NCI-H524 treated with DMSO at 0.1 percent for 48 hours (cell line): ENCODE results near the gene ANKRD23.
"Not testable (repeated sequence)": the region's sequence is repeated elsewhere in the genome, so short reads cannot be mapped to it uniquely, and the experiment has no call there.

Experiments used
- DNase-seq: peaks from one replicate; lab custom pipeline; 2025; lab: John Stamatoyannopoulos, UW

Gene ANKRD23

DNA sequence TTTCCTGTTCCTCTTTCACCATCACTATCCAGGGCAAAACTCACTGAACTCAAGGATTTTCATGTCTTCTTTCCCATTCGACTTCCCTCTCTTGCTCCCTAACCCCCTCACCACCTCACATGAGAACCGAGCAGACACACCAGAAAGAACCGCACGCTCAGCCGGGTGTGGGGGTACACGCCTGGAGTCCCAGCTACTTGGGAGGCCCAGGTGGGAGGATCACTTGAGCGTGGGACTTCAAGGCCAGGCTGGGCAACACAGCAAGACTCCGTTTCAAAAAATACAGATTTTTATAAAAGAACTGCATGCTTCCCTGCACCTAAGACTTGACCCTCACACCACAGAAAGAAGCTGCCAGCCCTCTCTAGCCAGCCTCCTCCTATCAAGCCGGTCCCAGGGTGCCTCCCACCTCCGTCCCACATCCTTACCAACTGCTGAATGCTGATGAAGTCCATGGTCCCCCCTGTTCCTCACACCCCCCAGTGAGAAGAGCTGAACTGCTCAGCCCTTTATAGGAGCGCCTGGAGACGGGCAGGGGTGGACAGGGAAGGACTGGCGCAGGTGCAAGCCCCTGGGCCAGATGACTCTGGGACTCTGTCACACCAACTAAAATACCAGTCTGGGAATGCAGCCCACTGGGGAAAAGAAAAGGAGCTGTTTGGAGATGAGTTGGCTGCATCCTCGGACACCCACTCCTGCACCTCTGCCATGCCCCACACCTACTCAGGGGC lies at the start of gene ANKRD23:
Gene ANKRD23, minus strand, starts transcription at position 484 of the 731 bp plus-strand sequence. Its CDS starts 29 bp downstream, at position 455.
- no peak for DNase-seq

DNA sequence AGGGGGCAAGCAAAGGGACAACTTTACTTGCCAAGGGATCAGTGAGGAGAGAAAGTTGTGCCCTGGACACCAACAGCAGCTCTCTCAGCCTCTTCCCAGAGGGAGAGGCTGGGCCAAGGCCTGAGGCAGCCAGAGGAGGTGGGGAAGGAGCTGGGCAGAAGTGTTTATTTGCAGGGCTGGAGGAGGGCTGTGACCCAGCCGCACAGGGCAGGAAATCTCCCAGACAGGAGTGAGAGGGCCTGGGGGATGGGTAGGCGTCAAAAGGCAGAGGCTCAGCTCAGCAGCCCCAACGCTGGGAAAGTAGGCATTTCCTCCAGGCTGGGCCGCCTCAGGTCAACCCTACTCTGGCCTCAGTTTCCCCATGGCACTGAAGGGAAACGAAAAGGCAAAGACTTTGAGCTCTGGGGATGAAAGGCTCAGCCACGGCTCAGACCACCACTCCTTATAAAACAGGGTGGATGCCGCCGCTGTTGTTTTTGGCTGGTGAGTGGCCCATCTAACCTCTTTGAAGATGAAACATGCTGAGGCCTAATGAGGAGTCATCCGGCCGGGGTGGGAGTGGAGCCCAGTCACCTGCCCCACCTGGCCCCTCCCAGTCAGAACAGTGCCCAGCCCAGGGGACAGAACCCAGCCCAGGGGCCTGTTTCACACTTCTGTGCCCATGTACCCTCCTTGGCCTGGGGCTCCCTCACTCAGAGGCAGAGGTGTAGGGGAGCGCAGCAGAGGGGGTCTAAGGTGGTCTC lies 47.9 kb upstream of the ANKRD23 start:
- no peak for DNase-seq

DNA sequence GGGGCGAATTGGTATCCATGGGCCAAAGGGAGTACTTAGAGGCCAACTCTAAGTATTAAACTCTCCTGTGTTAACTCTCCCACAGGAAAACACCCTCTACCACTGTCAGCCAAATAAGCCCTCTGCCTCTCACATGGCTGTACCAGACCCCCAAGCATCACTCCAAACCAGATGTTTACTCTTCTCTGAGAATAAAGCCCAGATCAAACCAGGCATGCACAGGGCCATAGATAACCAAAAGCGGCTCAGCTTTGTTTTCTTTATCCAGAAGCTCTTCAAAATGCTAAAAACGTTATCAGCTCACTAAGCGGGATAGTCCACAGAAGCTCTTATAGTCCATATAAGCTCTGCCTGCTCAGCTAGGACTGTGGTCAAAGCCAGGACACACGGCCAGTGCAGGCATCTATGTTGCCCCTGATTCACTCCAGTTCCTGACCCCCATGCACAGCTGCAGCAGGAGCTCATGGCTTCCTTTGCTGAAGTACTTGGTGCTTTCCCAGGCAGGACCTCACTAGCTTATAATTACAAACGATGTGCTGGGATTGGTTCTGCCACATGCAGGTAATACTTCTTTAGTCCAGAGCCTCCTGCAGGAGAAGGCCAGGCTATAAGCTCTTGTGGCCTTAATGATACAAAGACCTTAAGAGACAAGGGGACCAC lies 47.0 kb upstream of the ANKRD23 start:
- no peak for DNase-seq

DNA sequence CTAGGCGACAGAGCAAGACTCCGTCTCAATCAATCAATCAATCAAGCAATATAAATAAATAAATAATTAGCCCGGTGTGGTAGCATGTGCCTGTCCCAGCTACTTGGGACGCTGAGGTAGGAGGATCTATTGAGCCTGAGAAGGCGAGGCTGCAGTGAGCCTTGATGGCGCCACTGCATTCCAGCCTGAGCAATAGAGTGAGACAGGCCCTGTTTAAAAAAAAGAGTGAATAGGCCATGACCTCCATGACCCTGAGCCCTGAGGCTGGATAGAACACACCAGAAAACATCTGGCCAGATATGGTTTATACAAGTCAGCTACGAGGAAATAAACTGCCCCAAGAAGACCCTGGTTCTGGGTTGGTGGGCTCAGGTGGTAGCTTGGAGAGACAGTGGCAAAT lies 46.4 kb upstream of the ANKRD23 start:
- no peak for DNase-seq

DNA sequence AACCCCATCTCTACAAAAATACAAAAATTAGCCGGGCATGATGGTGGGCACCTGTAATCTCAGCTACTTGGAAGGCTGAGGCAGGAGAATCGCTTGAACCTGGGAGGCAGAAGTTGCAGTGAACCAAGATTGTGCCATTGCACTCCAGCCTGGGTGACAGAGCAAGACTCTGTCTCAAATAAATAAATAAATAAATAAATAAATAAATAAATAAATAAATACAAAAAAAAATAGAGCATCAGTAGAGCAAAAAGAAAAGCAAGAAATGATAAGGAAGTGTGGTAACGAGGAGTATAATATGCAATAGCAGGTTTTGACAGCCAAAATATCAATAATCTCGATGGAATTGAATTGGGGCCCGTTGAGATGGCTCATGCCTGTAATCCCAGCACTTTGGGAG lies 45.7 kb upstream of the ANKRD23 start:
- not testable (repeated sequence) for DNase-seq

DNA sequence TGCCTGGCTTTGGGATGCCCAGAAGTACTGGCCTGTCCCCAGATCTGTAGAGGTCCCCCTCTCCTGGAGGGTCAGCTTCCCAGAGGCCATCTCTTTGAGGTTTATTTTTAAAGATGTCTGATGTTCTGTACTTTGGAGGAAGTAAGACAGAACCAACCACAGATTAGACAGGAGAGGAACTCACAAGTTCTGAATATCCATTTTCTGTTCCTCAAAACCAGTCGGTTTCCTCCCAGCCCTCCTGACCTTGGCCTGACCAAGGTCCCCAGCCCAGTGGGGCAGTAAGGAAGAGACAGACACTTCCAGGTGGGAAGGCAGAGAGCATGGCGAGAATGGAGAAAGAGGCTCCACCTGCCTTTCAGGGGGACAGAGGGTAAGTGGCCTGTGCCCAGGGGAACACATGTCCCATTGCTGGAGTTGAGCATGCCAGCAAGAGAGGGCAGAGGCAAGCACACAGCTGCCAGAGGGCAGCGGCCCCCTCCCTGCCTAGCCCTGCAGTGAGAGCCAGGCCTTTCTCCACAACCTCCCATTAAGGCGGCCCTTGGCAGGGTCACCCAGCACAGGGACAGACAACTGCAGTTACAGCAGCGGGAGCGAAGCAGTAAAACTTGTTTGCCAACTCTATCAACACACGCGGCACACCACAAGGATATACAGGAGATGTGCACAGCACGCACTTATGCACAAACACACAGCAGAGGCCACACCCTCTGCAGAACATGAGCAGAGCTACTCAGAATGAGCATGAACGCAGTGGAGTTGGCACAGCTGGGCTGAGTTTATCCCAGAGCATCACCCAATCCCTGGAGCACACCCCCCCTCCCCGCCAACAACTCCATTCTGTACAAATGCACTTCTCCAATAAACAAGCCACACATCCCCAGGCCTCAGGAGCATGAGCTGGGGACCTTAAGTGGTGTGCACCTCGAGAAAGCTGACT lies 44.5 kb upstream of the ANKRD23 start:
- no peak for DNase-seq

DNA sequence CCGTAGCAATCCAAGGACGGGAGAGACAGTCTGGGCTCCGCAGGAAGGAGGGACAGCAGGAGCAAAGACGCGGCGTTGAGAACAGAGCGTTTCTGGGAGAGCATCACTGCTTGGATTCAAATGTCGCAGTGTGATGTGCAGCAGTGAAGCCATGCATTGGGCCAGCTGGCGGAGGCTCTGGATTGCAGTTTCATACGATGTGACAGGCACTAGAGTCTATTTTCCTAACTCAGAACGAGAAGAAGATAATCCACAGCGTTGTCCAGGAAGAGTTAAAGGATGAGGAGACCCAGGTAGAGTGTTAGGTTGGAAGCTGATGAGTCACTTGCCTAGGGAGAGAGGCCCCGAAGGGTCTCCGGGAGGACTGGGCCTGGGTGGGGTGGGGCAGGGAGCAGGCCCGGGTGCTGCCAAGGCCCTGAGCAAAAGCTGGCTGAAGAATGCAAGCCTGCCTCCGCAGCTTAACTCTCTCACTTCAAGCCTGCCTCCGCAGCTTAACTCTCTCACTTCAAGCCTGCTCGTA lies 43.7 kb upstream of the ANKRD23 start:
- no peak for DNase-seq

DNA sequence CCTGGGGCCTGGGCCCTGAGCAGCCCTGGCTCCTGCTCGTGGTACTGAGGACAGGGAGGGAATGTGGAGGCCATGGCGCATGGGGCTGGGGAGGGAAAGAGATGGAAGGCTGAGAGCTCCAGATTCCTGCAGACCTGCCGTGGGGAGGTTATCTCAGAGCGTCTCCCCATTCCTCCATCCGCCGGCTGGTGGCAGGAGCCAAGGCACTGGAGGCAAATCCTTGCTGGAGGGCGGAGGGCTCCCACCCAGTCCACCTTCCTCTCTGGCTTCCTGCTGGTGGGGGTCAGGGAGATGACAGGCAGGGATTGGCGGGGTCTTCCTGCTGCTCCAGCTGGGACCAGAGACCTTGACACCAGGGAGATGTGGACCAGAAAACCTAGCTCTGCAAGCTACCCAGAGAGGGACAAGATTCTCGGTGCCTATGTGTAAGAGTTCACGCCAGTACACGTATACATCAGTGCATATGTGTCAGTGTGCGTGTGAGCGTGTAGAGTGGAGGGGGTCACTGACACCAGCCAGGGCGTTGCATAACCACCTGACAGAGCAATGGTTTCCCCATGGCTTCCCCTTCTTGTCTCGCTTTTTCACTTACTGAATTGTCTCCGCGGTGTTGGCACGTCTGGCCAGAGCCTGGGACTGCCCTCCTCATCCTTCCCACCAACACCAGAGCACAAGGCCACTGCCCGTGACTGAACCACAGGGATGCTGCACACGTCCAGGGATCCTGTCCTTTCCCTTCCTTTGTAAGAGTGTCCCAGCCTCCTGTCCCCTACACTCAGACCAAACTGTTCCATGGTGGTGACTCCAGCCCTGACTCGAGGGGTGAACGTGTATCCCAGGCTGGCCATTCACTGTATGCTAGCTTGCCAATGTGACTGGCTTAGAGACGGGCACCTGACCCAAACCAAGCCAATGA lies 41.9 kb upstream of the ANKRD23 start:
- DNase-seq: no peak

DNA sequence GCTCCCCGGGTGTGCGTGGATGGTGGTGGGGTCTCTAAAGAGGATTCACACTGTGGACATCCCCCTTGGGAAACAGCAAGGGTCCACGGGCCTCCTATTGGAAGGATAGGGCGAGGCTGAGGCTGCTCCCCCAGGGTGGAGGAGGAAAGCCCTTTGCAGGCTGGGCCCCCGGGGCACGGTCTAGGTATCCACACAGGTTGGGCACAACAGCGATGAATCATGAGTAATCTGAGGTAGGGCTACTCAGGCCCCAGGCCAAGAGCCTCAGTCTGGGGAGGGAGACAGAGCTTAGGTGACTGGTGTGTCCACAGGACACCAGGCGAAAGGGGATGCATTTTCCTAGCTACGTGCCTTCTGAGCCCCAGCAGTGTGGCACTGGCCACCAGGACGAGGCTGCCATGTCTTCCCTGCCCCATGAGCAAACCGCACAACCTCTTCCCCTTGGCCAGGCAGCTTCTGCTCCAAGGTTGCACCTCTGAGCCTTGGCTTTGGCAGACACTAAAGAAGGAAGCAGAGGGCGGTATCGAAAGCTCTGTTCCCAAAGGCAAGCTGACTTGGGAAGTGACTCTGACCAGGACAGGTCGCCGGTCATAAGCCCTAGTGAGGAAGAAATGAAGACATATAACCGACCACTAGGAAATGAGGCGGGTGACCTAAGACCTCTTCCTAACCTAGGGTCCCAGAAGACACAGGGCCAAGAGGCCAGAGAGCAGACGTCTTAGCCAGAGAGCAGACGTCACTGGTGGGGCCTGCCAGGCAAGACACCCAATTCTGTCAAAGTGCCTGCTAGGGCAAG lies 40.7 kb upstream of the ANKRD23 start:
- DNase-seq: no peak

DNA sequence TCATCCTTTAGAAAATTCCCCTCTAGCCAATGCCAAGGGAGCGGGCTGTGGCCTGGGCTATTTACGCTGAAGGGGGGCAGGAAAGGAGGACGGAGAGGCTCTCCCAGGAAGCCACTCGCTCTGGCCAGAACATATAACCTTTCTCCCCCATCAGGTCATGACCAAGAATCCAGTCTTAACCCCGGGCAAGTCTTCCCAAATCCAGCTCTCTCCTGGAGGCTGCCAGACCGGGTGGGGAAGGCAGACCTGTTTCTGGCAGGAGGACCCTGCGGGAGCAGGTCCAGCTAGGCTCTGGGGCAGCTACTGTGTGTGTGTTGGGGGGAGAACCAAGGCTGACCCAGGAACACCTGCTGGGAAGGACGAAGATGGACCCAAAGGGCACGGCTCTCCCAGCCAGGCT lies 39.5 kb upstream of the ANKRD23 start:
- DNase-seq: no peak

DNA sequence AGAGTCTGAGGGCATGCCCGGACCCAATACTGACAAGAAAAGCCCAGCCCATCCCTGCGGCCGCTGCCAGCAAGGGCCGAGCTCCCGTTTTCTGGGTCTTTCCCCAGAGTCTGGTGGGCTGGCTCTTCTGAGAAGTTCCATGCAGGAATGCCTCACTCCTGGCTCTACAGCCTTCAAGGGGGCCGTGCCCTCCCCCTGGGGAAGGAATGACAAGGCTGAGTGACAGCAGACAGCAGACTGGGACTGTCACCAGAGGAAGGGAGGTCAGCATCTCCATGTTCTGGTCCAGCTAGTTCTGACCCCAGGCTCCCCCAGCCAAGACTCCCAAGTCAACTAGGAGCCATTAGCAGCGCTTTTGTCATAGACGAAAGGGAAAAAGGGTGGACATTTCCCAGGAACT lies 39.1 kb upstream of the ANKRD23 start:
- DNase-seq: no peak

DNA sequence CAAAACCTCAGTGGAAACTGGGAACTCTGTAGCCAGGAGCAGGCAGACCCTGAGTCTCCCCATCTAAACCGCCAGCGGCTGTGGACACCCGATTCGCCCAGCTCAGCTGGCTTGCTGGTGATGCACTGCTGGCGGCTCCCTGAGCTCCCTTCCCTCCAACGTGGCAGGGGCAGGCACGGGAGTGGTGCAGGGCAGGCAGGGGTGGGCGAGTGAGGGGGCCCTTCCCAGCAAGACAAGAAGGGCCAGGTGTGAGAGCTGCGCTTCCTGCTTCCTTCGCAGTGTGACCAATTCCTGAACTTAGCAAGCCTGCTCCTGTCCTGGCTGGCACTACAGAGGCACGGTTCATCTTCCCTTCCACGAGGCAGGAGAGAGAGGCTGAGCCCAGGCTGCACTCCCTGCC lies 38.4 kb upstream of the ANKRD23 start:
- DNase-seq: no peak

DNA sequence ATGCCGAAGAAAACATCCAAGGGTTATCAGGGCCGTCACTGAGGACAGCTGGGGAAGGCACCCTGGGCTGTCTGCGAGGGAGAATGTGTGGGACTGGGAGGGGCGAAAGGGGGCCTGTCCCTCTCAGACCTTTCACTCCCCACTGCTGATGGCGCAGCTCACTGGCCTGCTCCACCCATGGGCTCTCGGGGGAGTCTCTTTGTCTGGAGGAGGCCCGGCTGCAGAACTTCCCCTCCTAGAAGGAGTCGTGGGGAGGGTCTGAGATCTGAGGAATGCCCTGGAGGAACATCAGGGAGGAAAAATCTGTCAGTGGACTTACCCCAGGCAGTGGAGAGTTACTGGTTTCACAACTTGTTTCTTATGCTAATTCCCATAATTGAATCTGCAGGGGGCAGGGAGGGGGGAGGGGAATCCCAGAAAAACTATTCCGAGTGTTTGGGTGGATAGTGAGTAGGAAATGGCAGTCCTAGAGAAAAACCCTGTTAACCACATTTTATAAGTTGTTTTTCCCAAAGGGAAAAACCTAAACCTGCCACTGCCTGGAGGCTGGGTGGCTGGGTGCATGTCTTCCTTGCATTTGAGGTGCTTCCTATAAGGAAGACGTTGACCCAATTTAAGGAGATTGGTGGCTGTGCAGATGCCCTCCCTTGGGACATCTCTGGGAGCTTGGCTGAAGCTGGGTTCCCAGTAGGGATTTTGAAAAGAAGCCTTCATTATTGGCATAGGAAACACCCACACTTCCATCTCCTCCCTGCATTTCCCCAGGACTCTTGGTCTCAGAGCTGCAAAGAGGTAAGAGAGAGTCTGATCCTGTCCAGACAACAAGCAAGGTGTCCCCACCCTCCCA lies 37.8 kb upstream of the ANKRD23 start:
- DNase-seq: no peak

DNA sequence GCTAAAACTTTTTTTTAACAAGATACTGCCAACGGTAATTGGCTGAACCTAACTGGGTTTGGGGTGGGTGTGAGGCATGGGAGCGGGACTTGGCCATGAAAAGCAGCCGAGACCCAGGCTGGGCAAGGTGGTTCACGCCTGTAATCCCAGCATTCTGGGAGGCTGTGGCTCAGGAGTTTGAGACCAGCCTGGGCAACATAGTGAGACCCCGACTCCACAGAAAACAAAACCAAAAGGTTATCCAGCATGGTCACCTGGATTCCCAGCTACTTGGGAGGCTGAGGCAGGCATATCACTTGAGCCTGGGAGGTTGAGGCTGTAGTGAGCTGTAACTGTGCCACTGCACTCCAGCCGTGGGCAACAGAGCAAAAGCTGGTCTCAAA lies 37.1 kb upstream of the ANKRD23 start:
- no peak for DNase-seq

DNA sequence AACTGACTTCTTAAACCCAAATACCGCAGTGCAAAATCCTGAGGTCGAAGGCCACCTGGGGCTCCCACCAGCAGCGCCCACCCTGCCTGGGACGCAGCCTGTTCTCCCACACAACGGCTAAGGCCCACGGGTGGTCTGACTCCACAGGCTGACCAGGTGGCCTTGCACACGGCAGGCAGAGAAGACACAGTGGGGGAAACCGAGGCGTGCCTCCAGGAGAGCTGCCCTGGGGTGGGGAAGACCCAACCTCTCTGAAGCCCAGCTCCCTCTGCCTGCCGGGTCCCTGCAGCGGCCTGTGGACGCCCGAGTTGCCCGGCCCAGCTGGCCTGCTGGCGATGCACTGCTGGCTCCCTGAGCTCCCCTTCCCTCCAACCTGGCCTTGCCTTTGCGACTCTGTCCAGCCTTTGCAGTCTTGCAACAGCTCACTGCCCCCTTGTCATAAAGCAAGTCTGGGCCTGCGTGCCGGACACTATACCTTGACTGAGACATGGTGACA lies 35.8 kb upstream of the ANKRD23 start:
- no peak for DNase-seq

DNA sequence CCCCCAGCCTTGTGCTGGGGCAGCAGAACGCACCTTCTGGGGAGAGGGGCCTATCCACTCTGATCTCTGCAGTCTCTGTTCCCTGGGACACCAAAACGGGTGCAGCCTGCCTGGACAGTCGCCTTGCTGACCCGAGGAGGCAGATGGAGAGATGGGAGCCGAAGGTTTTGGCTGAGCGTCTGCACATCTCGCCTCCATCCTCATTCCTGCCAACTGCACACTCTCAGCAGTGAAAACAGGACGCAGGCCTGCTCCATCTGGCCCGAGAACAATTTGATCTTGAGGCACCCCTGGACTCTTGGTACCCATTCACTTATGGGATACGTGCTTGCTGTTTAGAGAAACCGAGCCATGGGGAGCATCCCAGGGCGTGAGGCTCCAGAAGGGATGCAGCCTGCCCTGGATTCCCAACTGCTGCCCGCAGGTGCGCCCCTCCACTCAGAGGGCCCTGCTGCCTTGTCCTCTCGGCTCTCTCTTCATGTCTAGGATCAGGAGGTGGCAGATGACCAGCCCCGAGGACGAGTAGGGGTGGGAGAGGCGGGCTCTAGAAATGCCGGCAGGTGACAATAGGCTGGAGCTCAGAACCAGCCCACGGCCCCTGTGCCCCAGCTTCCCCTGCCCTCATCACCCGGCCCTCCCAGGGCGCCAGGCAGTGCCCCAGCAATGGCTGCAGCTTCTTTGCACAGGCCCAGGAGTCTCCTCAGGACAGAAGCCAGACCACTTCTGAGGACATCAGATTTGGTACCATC lies 35.1 kb upstream of the ANKRD23 start:
- no peak for DNase-seq

DNA sequence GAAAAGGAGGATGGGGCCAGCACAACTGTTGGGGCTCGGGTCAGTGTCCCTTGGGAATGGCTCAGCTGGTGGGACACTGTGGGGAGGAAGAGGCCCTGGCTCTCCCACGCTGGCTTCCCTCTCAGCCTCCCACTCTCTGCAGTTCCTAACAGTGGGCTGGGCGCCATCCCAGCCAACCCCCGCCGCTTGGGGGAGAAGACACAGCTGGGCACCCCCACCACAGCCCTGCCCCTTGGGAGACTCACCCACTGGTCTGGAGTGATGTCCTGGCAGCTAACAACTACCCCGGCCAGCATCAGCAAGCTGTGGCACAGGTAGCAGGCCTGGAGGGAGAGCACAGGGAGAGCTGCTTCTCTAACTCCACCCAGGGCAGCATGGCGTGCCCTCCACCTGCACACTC lies 34.4 kb upstream of the ANKRD23 start:
- no peak for DNase-seq

DNA sequence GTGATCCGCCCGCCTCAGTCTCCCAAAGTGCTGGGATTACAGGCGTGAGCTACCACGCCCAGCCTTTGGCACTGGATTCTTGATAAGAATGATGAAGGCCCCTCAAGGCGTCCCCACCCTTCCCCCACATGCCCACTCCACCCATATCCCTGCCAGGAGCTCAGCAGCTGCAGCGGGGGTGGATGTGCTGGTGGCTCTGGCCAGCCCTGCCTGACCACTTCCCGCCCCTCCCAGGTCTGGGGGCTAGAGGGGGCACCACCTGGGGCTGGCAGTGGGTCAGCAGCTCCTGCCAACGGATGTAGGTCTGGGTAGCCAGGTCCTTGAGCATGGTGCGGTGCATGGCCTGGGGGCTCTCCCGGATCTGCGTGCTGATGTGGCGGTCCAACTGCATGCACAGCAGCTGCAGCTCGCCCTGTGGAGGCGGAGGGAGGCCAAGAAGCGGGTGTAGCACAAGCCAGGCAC lies 33.8 kb upstream of the ANKRD23 start:
- no peak for DNase-seq
